GM12801 (cell line): ENCODE results near the gene METTL25B.

Experiments used
- TF ChIP-seq, protein P1 (sequence below): IDR thresholded peaks from one replicate; pipeline ENCODE4 v1.5.1; 2011; ENCODE audit warnings: control low read depth; ENCODE audit not compliant: insufficient read length; ENCODE audit errors: extremely low read depth

The METTL25B gene

DNA sequence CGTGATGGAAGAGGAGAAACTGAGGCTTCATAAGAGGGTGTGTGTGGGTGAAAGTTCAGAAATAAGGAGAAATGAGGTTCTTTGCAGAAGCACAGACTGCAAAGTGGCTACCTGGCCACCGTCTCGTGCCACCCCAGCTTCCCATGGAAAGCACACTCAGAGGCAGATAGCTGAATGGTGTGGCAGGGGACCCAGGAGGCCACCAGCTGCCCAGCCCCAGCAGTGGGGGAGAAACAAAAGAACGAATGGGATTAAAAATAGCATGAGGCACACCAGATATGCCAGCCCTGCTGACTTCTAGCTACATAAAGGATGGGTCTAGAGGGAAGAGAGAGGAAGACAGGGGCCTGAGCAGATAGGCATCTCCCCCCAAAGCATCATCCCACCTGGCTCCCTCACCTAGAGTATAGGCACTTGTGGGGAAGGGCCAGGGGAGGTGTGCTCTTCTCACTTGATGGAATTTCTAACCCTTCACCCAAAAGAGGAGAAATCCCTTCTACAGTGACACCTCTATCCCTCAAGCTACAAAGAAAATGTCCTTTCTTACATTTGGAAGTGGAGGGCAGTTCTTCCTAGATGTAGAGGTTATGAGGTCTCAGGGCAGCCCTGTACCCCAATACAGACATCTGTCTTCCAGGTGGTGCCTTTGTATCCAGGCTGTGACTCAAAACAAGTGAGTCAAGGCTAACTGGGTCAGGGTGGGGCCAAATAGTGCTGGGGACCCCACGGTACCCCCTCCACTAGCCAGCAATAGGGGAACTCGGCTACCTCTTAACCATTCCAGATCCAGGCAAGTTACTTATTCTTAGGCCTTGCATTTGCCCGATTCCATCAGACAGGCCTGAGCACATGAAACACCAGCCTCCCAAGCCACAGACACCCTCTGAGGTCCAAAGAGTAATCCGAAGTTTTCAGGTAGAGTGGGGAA, 19.7 kb downstream of the METTL25B start:
- TF ChIP-seq, protein P1, sequence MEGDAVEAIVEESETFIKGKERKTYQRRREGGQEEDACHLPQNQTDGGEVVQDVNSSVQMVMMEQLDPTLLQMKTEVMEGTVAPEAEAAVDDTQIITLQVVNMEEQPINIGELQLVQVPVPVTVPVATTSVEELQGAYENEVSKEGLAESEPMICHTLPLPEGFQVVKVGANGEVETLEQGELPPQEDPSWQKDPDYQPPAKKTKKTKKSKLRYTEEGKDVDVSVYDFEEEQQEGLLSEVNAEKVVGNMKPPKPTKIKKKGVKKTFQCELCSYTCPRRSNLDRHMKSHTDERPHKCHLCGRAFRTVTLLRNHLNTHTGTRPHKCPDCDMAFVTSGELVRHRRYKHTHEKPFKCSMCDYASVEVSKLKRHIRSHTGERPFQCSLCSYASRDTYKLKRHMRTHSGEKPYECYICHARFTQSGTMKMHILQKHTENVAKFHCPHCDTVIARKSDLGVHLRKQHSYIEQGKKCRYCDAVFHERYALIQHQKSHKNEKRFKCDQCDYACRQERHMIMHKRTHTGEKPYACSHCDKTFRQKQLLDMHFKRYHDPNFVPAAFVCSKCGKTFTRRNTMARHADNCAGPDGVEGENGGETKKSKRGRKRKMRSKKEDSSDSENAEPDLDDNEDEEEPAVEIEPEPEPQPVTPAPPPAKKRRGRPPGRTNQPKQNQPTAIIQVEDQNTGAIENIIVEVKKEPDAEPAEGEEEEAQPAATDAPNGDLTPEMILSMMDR: no peak

DNA sequence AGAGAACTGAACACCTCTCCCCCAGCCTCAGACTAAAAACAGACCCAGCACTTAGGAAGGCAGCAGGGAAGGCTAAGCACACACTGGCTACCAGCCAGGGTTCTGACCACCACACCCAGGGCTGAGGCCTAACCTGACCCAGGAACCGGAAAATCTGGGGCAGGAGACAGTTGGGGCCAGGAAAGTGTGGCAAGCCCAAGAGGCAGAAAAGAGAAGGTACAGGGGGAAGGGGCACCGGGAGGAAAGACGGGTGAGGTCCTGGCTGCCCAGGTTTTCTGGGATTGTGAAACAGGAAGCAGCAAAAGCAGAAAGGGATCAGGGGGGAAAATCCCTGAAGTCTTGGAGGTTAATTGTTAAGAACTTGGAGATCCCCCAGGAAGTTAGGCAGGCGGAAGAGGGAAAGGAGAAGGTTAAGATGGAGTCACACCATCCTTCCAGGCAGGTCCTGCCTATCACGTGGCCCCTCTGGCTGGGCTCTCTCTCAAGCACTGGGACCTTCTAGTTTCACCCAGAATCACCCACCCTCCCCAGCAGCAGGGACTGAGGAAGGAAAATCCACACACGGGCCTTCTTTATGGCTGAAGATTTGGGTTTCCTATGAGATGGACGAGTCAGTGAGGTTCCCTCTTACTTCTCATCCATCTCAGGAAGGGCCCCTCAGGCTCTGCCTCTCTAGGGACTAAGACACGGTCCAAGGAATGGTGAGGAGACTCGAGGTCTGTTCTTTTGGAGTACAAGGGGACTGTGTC, 20.6 kb downstream of the METTL25B start:
- TF ChIP-seq, protein P1: no peak

DNA sequence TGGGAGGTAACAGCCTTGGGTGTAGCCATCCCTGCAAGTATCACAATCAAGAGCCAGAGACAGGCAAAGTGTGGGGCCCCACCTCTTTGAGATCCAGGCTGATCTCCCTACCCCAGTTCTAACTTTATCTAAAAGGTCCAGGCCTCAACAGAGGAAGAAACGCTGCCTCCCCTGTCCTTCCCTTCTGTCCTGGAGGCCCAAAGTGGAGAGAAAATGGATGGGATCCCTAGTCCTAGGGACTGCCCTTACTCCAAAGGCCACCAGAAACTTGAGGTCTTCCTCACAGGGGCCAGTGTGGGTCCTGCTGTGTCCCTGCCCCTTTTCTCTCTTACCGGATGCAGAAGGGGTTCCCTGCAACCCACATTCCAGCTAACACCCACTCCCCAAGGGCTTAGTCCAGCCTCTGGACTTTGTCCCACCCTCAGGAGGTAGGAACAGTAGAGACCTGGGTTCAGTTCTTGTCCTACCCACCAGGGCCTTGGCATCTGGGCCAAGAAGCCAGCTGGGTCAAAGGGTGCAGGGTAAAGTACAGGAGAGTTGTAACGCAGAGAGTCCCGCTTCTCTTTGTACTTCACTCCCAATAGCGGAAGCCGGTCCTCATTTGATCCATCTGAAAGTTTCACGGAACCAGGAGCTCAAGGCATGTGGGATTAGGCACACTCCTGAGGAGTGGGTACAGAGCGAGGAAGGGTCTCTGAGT, 21.3 kb downstream of the METTL25B start:
- TF ChIP-seq, protein P1: no peak

DNA sequence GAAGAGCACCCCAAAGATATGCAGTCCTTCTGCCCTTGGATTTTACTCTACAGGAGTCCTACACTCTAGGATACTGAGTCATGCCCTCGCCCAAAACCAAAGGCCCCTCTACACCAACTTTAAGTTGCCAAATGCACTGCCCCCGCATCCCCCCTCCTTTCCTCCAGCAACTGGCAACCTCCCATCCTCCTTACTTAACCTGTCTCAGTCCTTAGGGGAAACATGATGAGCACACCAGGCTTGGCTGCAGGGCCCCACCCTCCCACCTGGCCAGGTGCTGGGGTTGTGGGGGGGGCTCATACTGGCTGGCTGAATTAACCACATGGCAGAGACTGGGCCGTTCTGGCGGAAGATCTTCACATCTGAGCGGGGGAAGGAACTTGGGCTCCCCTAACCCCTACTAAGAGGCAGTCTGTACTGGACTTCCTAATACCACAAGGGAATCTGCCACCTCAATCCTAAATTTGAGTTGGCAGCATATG, 22.0 kb downstream of the METTL25B start:
- TF ChIP-seq, protein P1: no peak

DNA sequence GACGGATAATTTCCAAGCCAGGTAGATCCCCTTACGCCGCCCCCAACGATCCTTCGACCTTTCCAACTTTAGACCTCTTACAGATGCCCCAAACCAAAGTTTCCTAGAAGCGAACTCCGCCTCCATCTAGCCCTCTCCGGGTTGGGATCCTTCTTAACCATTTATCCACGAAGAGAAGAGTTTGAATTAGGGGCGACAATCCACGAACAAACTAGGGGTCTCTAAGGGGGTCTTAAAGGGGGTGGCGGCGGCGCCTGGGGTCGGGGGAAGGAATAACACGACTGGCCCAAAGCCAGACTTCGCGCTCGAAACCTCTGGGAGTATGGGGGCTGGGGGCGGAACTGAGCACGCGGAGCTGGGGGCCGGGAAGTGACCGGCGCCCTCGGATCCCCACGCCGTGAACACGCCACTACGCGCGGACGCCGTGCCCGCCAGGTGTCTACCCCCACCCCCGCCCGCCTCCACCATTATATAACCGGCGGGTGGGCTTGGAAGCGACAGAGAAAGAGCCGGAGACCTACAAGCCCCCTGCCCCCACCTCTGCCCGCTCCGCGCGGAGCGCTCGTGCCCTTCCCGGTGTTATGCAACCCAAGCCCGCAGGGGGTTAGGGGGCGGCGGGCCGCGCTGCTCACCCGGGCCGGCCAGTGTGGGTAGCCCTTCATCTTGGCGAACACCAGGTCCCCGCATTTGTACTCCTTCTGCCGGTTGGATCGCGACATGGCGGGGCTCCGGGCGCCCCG, 22.6 kb downstream of the METTL25B start:
- TF ChIP-seq, protein P1: no peak

DNA sequence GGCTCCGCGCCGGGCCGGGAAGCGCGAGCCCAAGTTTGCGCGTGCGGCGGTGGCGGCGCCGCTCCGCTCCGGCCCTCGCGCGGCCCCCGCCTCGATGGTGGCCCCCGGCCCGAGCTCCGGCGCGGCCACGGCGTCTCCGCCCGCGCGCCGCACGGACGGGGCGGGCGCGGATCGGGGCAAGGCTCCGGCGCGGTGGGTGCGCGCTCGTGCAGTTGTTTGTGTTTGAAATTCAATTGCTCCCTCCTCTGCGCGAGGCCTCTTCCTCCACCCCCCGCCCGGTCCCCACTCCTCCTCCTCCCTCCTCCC, 23.1 kb downstream of the METTL25B start, which contains the start of gene HDGF:
HDGF (minus strand) TSS at position 225 of the 306 bp plus-strand sequence. CDS start 246 bp downstream, outside the sequence.
- TF ChIP-seq, protein P1: no peak
